DND-41 (cell line): Measurements from ENCODE around the gene PHGDH.

Experiments
- ATAC-seq: fragments of 200-7000 bp; cut with Tn5 transposase; 3 replicates; pipeline ENCODE4 v1.9.1; 2021; ENCODE audit warnings: low read depth; ENCODE audit not compliant: insufficient read depth
- DNase-seq: peaks from one replicate; pipeline ENCODE4 v3.0.0-alpha.2; 2020
- H2AFZ ChIP-seq: 2 replicates; pipeline ENCODE4 v1.6.0; 2012; ENCODE audit warnings: low read depth, low read length
- H3K27ac ChIP-seq: 2 replicates; pipeline ENCODE4 v1.5.1; 2012; ENCODE audit warnings: low read length, inconsistent platforms
- H3K27me3 ChIP-seq: fragments of 200-600 bp; sonication (generic); 2 replicates; pipeline ENCODE4 v1.6.0; 2012; ENCODE audit warnings: low read length, mild to moderate bottlenecking, inconsistent platforms; ENCODE audit not compliant: insufficient read depth, poor library complexity
- H3K36me3 ChIP-seq: 2 replicates; pipeline ENCODE4 v1.5.1; 2012; ENCODE audit warnings: low read length, inconsistent platforms; ENCODE audit not compliant: insufficient read depth
- H3K4me1 ChIP-seq: 2 replicates; pipeline ENCODE4 v1.5.1; 2012; ENCODE audit warnings: mild to moderate bottlenecking, low read length; ENCODE audit not compliant: insufficient read depth
- H3K4me2 ChIP-seq: 2 replicates; pipeline ENCODE4 v1.6.0; 2012; ENCODE audit warnings: mild to moderate bottlenecking, moderate library complexity, low read length, inconsistent platforms; ENCODE audit not compliant: insufficient read depth
- H3K4me3 ChIP-seq, 2 experiments: fragments of 200-600 bp in 1 of 2; shearing (Covaris generic) in 1 of 2; 2 replicates each; pipeline ENCODE4 v1.5.1; 2012 to 2016; ENCODE audit warnings: inconsistent platforms in 2 of 2, low read length in 2 of 2, mild to moderate bottlenecking in 2 of 2, low read depth in 1 of 2, moderate library complexity in 1 of 2
- H3K79me2 ChIP-seq: 2 replicates; pipeline ENCODE4 v1.6.0; 2012; ENCODE audit warnings: low read length, inconsistent platforms; ENCODE audit not compliant: insufficient read depth
- H3K9ac ChIP-seq: 2 replicates; pipeline ENCODE4 v1.6.0; 2012; ENCODE audit warnings: low read depth, mild to moderate bottlenecking, inconsistent platforms, low read length, moderate library complexity
- H3K9me3 ChIP-seq: 2 replicates; pipeline ENCODE4 v1.5.1; 2012; ENCODE audit warnings: low read length, moderate library complexity, mild to moderate bottlenecking, inconsistent platforms; ENCODE audit not compliant: insufficient read depth, severe bottlenecking
- H4K20me1 ChIP-seq: 2 replicates; pipeline ENCODE4 v1.6.0; 2012; ENCODE audit warnings: low read length; ENCODE audit not compliant: insufficient read depth
- CTCF ChIP-seq: IDR thresholded peaks from 2 replicates; pipeline ENCODE4 v1.5.1; 2012; ENCODE audit warnings: borderline replicate concordance, low read length, moderate library complexity, mild to moderate bottlenecking; ENCODE audit not compliant: poor library complexity, severe bottlenecking; ENCODE audit errors: extremely low read depth
- EZH2 ChIP-seq: IDR thresholded peaks from 3 replicates; pipeline ENCODE4 v1.6.1; 2012; ENCODE audit warnings: borderline replicate concordance, low read depth, mild to moderate bottlenecking, moderate library complexity, low read length, inconsistent platforms; ENCODE audit not compliant: severe bottlenecking

PHGDH gene

GRCh38 chr1:119697598-119697997 lies 14.1 kb upstream of the PHGDH start:
- Histone ChIP-seq H3K79me2 (no peaks in the 10 kb centered on the region), H3K4me1 (no peaks in the 10 kb centered on the region), H3K9me3 (peaks cover 14% of the 10 kb centered on the region), H3K4me2 (no peak overlapping the region), H4K20me1 (no peaks in the 10 kb centered on the region), H3K9ac (no peak overlapping the region), H2AFZ (no peak overlapping the region), H3K27ac (no peak overlapping the region), H3K36me3 (no peaks in the 10 kb centered on the region), H3K4me3 (no peak overlapping the region), H3K27me3 (peaks cover 4% of the 10 kb centered on the region)
- no peak for DNase-seq
- TF ChIP-seq CTCF, result no peak
- TF ChIP-seq EZH2, result no peak
- no peak for ATAC-seq

- H2AFZ ChIP-seq, result no peak overlapping the region
- H3K79me2 ChIP-seq, result no peaks in the 10 kb centered on the region
- H3K36me3 ChIP-seq, result no peaks in the 10 kb centered on the region
- no peak overlapping the region for H3K4me2 ChIP-seq
- no peak for DNase-seq
- H3K9ac ChIP-seq, result no peak overlapping the region
- H3K27me3 ChIP-seq, result peaks cover 4% of the 10 kb centered on the region
- H4K20me1 ChIP-seq, result no peaks in the 10 kb centered on the region
- no peak overlapping the region for H3K4me3 ChIP-seq
- no peak for ATAC-seq
- no peak for TF ChIP-seq CTCF
- TF ChIP-seq EZH2, result no peak
- no peaks in the 10 kb centered on the region for H3K4me1 ChIP-seq
- H3K27ac ChIP-seq, result no peak overlapping the region
- H3K9me3 ChIP-seq, result peaks cover 14% of the 10 kb centered on the region
Observed at GRCh38 chr1:119700326-119700725, 11.4 kb upstream of the PHGDH start.

- Histone ChIP-seq H3K79me2 (no peaks in the 10 kb centered on the region), H2AFZ (no peak overlapping the region), H3K27me3 (peaks cover 4% of the 10 kb centered on the region), H3K36me3 (no peaks in the 10 kb centered on the region), H3K9me3 (peaks cover 14% of the 10 kb centered on the region), H3K4me2 (no peak overlapping the region), H3K4me1 (no peaks in the 10 kb centered on the region), H4K20me1 (no peaks in the 10 kb centered on the region), H3K9ac (no peak overlapping the region), H3K27ac (no peak overlapping the region), H3K4me3 (no peak overlapping the region)
- TF ChIP-seq CTCF (no peak), EZH2 (no peak)
- ATAC-seq, result no peak
- no peak for DNase-seq
Observed at GRCh38 chr1:119701659-119702058, 10.1 kb upstream of the PHGDH start.

- no peak overlapping the region for H3K4me2 ChIP-seq
- ATAC-seq, result no peak
- H3K79me2 ChIP-seq, result no peaks in the 10 kb centered on the region
- H3K9ac ChIP-seq, result no peak overlapping the region
- no peak for DNase-seq
- H4K20me1 ChIP-seq, result no peaks in the 10 kb centered on the region
- no peak overlapping the region for H2AFZ ChIP-seq
- no peak overlapping the region for H3K4me3 ChIP-seq
- H3K27me3 ChIP-seq, result peaks cover 4% of the 10 kb centered on the region
- no peak overlapping the region for H3K27ac ChIP-seq
- H3K4me1 ChIP-seq, result no peaks in the 10 kb centered on the region
- H3K9me3 ChIP-seq, result peaks cover 14% of the 10 kb centered on the region
- TF ChIP-seq EZH2, result no peak
- TF ChIP-seq CTCF, result no peak
- H3K36me3 ChIP-seq, result no peaks in the 10 kb centered on the region
Observed at GRCh38 chr1:119702384-119702783, 9.3 kb upstream of the PHGDH start.
